CD4-positive, alpha-beta T cell treated with Interleukin-4 for 4 hours (primary cell): Measurements from ENCODE around the gene DNAJB12.

Experiments
- DNase-seq: peaks from one replicate; pipeline ENCODE4 v3.0.0-alpha.2; 2020

Gene DNAJB12

GRCh38 chr10:72285972-72286521 lies 68.7 kb downstream of the DNAJB12 start:
- DNase-seq: no peak

GRCh38 chr10:72283131-72283530 lies 71.6 kb downstream of the DNAJB12 start:
- no peak for DNase-seq
